SK-N-DZ (cell line): Measurements from ENCODE around the gene FCER1A. TPM values are rescaled to one million over a fixed set of nuclear protein-coding genes. Genes with fewer than 3 reads are reported as not detected.

Source experiments
- DNase-seq: peaks from one replicate; pipeline ENCODE4 v3.0.0-alpha.2; 2015; ENCODE audit warnings: low spot score
- polyA plus RNA-seq, 2 experiments: library from polyadenylated mRNA; depleted of rRNA; stranded (reverse); fragments of >200 nt; gene quantifications; 2 replicates each; pipeline ENCODE4 v1.2.3, GENCODE V29; 2014

The FCER1A gene
- not detected in 2 replicates for polyA plus RNA-seq (2014; cell fraction: cytosol; rRNA removed)
- polyA plus RNA-seq (2014; cell fraction: nucleus; rRNA removed), result not detected in 2 replicates

DNA sequence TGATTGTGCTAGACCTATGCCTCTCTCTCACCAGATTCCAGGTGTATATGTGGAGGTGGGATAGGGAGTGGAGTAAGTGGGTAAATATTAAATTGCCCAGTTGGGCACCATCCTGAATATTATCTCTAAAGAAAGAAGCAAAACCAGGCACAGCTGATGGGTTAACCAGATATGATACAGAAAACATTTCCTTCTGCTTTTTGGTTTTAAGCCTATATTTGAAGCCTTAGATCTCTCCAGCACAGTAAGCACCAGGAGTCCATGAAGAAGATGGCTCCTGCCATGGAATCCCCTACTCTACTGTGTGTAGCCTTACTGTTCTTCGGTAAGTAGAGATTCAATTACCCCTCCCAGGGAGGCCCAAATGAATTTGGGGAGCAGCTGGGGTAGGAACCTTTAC lies at the start of gene FCER1A:
TSS of gene FCER1A (plus strand) at position 242 of the 400 bp plus-strand sequence. CDS start at position 271, 29 bp downstream.
- DNase-seq, result no peak

DNA sequence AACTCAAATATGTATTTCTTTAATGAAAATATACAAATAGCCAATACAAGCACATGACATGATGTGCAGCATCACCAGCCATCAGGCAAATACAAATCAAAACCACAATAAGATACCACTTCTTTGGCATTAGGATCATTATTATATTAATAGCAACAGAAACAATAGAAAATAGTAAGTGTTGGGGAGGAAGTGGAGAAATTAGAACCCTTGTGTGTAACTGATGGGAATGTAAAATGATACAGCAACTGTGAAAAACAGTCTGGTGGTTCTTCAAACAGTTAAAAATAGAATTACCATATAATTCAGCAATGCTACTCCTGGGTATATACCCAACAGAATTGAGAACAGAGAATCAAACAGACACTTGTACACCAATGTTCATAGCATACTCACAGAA lies 40.8 kb upstream of the FCER1A start:
- no peak for DNase-seq

DNA sequence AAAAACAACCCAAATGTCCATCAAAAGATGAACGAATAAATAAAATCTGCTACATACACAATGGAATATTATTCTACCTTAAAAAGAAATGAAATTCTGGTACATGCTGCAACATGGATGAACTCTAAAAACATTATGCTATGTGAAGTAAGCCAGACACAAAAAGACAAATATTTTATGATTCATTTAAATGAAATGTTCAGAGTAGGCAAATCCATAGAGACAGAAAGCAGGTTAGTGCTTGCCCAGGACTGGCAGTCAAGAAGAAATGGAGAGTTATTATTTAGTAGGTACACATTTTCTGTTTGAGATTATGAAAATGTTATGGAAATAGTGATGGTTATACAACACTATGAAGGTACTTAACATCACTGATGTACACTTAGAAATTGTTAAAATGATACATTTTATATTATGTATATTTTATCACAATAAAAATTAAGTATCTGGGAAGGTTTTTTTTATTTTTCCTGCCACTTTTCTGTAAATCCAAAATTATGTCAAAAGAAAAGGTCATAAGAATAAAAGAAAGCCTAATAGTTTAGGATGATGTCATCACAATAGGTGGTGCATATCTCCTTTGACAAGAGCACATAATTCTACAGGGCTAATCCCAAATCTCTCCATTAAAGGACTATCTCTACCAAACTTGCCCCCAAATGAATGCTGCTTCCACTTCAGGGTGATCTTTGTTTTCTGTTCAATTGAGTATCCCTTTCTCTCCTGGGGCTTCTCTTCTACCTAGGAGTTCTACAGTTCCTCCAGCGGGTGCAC lies 40.2 kb upstream of the FCER1A start:
- DNase-seq, result no peak

DNA sequence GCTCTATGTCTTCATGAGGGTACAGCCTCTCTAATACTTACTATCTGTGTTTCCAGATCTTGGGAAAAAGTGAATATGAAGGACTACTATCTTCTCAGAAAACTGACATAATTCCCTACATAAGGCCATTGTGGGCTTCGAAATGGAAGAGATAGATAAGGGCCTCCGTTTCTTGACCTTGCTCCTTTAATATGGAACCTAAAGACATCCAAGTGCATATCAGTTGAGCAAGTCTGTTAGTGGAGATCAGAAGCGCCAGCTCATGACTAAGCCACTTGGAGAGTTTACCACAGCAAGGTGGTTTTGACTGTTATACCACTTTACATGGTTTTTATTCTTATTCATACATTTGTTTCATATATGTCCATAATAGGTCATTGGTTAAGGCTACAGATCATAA lies 35.3 kb upstream of the FCER1A start:
- DNase-seq, result no peak

DNA sequence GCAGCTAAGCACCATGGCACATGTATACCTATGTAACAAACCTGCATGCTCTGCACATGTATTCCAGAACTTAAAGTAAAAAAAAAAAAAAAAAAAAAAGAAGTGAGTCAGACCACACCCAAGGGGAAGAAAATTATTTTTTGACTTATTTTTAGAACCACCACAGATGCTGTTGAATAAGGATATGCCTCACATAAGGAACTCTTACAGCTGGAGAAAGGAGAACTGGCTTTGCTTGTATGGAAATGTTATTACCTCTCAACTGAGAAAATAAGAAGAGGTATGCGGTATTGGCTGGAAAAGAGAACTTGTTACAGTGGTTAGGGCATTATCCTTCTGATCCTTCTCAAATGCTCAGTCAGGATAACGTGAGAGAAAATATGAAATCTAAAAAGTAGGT lies 27.5 kb upstream of the FCER1A start:
- DNase-seq, result no peak

DNA sequence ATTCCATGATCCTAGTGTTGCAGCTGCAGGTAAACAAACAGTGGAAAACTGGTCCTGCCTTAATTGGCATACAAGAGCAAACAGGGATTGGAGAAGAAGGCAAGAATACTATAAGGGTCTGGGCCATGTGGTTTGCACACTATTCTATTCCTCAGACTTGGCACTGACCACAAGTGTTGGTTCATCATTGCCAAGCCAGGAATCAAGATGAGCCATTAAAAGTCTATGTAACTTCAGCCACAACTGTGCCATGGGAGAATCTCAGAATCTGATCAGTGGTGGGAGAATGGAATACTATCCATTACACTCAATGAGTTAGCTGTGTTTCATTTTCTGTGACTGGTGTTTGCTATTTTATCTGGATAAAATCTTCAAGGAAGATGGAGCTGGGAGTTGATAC lies 26.2 kb upstream of the FCER1A start:
- no peak for DNase-seq

DNA sequence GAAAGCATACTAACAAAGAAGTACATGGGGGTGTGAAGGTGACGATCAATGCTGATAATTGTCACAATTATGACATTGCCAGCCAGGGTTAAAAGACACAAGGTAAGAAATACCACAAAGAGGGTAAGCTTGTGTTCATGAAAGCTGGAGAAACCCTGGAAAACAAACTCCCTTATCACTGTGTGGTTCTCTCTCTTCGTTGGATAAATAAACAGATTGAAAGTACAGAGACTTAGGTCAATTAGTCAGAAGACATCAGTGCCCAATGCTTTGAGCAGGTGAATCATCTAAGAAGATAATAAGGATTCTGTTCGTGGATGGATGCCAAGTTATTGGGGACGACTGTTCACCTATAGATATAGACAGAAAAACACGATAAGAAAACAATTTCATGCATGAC lies 22.4 kb upstream of the FCER1A start:
- DNase-seq, result no peak

- DNase-seq, result no peak
Observed at GRCh38 chr1:159282118-159282517, 20.0 kb upstream of the FCER1A start.

- peak; percentile 48 for DNase-seq
Observed at GRCh38 chr1:159289060-159289459, 13.1 kb upstream of the FCER1A start.

- no peak for DNase-seq
Observed at GRCh38 chr1:159291424-159291823, 10.7 kb upstream of the FCER1A start.

- no peak for DNase-seq
Observed at GRCh38 chr1:159296706-159297375, 5.3 kb upstream of the FCER1A start.

- DNase-seq, result no peak
Observed at GRCh38 chr1:159300146-159300545, 2.0 kb upstream of the FCER1A start.

DNA sequence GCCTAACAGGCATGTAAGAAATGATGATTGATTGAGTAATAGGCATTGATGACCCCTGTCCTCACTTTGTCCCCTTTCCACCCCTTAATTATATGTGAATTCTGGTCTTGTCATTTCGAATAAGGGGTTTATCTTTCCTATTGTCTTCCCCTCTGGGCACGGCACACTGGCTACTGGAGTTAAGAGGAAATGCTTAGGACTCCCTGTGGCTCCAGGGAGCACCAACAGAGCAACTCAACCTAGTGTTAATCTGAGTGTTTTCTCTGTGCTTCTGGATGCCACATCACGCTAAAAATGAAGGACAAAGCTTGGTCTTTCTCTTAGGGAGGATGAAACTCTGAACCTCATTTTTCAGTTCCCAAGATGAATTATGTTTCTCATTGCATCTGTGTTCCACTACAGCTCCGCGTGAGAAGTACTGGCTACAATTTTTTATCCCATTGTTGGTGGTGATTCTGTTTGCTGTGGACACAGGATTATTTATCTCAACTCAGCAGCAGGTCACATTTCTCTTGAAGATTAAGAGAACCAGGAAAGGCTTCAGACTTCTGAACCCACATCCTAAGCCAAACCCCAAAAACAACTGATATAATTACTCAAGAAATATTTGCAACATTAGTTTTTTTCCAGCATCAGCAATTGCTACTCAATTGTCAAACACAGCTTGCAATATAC lies 5.3 kb downstream of the FCER1A start:
- no peak for DNase-seq

GRCh38 chr1:159311679-159312078 lies 9.5 kb downstream of the FCER1A start:
- no peak for DNase-seq

DNA sequence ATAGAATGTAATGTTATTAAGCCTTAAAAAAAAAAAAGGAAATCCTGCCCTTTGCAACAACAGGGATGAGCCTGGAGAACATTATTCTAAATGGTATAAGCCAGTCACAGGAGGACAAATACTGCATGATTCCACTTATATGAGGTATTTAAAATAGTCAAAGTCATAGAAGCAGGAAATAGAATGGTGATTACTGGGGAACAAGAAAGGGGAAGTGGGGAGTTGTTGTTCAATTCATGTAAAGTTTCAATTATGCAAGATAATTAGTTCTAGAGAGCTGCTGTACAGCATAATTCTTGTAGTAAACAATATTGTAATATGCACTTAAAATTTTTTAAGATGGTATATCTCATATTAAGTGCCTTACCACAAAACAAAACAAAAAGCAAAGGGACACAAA lies 13.2 kb downstream of the FCER1A start:
- DNase-seq, result no peak

DNA sequence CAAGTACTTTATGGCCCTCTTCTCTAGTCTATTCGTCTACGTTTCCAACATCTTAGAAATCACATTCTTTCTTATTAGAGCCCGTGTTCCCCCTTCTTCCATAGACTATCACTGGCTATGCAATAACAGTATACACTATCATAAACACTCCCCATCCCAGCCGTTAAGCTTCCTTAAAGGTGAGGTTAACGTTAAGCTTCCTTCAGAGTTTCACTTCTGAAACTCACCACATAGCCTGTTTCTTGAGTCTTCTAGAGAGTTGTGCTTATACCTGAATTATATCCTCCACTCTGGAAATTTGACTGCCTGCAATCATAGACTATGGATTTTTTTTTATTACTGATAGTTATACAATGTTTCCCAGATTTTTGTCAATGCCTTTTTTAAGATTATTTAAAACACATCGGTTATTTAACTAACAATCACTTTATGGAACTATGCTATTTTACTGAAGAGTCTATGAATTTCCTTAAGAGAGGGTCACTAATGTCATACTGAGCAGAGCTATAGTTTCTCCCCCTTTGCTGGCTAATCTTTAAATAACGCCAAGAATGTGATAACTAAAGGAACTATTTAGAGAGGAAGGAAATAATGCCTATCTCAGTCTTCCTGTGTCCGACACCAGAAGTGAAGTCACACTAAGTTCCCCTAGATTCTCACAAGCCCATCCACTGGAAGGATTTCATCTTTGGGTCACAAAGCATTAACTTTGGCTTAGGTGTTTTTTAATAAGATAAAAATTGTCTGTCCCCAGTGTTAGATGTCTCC lies 16.8 kb downstream of the FCER1A start:
- no peak for DNase-seq

- no peak for DNase-seq
Observed at GRCh38 chr1:159334797-159335196, 32.7 kb downstream of the FCER1A start.

- DNase-seq, result no peak
Observed at GRCh38 chr1:159338018-159338417, 35.9 kb downstream of the FCER1A start.

GRCh38 chr1:159339536-159339935 lies 37.4 kb downstream of the FCER1A start:
- no peak for DNase-seq

GRCh38 chr1:159341736-159342135 lies 39.6 kb downstream of the FCER1A start:
- no peak for DNase-seq

DNA sequence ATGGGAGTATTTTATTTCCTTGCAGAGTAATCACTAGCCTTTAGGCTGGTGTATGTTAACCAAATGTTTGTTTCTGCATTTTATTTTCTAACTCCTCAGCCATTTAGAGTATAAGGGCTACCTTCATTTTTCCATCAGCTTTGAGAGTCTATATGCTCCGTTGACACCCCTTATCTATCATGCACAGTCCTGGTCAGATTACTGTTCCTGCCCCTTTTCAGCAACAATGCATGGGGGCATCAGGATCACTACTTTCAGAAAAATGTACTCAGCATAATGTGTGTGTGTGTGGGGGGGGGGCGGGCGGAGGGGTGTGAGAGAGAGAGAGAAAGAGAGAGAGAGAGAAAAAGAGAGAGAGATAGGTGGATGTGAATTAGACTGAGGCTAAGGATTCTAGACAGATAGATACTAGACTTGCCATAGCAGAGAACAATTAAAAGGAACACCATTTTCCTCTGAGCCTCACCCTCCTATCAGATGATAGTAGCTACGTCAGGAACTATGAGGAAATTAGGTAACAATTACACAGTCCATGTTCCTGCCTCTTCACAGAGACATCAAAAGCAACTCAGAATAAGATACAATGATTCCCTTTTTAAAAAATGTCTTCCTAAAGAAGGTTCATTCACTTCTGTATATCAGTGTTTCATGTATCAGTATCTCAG lies 40.8 kb downstream of the FCER1A start:
- no peak for DNase-seq
